Hepatocyte (in vitro differentiated cells): ENCODE data around the gene RUNX3.

ENCODE experiments used
- EZH2 ChIP-seq: fragments of 200-600 bp; sonication (generic); IDR thresholded peaks from 2 replicates; pipeline ENCODE4 v1.6.1; 2016; ENCODE audit warnings: antibody characterized with exemption, mild to moderate bottlenecking, borderline replicate concordance
- EZH2phosphoT487 ChIP-seq: fragments of 200-600 bp; sonication (generic); IDR thresholded peaks from one replicate; pipeline ENCODE4 v1.6.1; 2018; ENCODE audit warnings: antibody characterized with exemption, mild to moderate bottlenecking, low read depth, moderate library complexity; ENCODE audit not compliant: unreplicated experiment, severe bottlenecking
- TF ChIP-seq, protein P1 (sequence below): fragments of 200-600 bp; sonication (generic); IDR thresholded peaks from 2 replicates; pipeline ENCODE4 v1.5.1; 2016; ENCODE audit warnings: antibody characterized with exemption, mild to moderate bottlenecking; ENCODE audit not compliant: poor library complexity

DNA sequence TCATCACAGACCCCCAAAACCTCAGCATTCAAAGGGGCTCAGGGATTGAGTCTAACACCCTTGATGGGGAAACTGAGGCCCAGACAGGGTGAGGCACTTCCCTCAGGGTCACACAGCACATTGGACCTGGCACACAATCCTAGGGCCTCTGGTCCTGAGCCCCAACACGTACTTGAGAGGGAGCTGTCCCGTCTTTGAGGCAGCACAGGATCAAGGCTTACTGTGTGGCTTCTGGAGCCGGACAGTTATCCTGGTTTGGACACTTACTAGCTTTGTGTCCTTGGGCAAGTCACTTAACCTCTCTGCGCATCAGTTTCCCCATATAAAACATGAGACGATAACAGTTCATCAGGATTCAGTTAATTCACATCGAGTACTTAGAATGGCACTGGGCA is 26.5 kb downstream of the RUNX3 start:
- TF ChIP-seq, protein P1, sequence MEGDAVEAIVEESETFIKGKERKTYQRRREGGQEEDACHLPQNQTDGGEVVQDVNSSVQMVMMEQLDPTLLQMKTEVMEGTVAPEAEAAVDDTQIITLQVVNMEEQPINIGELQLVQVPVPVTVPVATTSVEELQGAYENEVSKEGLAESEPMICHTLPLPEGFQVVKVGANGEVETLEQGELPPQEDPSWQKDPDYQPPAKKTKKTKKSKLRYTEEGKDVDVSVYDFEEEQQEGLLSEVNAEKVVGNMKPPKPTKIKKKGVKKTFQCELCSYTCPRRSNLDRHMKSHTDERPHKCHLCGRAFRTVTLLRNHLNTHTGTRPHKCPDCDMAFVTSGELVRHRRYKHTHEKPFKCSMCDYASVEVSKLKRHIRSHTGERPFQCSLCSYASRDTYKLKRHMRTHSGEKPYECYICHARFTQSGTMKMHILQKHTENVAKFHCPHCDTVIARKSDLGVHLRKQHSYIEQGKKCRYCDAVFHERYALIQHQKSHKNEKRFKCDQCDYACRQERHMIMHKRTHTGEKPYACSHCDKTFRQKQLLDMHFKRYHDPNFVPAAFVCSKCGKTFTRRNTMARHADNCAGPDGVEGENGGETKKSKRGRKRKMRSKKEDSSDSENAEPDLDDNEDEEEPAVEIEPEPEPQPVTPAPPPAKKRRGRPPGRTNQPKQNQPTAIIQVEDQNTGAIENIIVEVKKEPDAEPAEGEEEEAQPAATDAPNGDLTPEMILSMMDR: no peak
- TF ChIP-seq EZH2 (no peak), EZH2phosphoT487 (no peak)
